HG02981 (cell line): ENCODE measurements around the gene C10orf67.
"Not testable (repeated sequence)": the region's sequence is repeated elsewhere in the genome, so short reads cannot be mapped to it uniquely, and the experiment has no call there.

Experiments
- ATAC-seq: cut with Tn5 transposase; IDR thresholded peaks from one replicate; pipeline ENCODE4 v1.9.1; 2021; ENCODE audit warnings: mild to moderate bottlenecking, moderate library complexity; ENCODE audit not compliant: unreplicated experiment

Gene C10orf67

DNA sequence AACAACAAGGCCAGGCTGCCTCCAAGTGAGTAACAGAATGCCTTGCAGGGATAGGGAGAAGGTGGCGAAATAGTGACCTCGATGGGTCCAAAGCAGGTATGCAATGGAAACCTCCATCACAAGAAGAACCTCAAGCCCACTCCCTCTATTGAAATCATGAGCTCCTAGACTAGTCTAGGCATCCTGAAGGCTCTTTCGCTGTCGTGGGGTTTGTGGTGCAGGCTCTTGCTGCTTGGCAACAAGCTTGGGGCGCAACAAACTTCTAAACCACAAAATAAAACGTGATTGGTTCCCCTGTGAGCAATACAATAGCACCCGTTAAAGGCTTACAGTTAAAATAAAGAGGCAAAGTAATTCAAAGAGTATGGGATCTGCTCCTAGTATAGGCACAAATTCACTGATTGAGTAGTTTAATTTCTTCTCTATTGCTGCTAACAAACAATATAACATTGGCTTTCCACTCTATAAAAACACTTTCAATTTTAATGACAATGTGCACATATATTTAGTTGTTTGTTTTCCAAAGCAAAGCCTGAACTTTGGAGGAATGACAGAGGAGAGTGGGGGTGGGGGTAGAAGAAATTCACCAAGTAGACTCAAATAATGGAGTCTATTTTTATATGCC is 64.1 kb downstream of the C10orf67 start:
- ATAC-seq = no peak

DNA sequence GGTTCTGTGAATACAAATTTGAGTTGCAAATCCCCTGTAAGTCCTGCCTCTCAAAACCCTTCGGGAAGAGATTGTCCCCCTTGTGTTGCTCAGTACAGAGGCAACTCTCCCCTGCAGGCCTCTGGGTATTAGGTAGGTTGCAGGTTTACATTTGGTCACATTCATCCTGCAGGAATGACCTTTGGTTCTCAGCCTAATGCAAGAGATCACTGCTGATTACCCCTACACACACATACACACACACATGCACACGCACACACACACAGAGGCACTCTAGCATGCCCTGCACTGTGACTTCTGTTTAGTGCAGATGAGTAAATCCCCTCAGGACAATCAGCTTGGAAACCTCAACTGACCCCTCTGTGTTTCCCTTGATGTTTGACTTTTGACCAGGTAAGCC is 69.2 kb downstream of the C10orf67 start:
- no peak for ATAC-seq

DNA sequence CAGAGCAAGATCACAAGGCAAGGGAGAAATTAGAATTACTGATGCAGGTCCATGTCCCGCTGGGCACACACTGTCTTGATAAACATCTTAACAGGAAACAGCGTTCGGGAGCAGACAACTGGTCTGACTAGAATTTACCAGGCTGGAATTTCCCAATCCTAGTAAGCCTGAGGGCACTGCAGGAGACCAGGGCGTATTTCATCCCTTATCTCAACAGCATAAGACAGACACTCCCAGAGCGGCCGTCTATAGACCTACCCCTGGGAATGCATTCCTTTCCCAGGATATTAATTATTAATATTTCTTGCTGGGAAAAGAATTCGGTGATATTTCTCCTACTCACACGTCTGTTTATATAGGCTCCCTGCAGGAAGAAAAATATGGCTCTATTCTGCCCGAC is 70.4 kb downstream of the C10orf67 start:
- ATAC-seq = not testable (repeated sequence)

DNA sequence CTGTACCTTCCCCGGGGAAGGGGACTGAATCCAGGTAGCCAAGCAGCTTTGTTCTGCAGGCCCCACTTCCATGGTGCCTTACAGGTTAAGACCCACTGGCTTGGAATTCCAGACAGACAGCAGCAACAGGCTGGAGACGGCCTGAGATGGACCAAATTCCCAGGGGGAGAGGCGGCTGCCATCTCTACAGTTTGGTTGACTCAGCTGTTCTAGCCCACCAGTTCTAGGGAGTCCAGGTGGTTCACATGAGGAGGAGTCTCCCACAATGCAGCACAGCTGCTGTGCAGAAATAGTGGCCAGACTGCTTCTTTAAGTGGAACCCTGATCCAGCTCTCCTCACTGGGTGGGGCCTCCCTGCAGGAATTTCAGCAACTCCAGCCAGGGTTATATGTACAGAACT is 74.1 kb downstream of the C10orf67 start:
- ATAC-seq = no peak

DNA sequence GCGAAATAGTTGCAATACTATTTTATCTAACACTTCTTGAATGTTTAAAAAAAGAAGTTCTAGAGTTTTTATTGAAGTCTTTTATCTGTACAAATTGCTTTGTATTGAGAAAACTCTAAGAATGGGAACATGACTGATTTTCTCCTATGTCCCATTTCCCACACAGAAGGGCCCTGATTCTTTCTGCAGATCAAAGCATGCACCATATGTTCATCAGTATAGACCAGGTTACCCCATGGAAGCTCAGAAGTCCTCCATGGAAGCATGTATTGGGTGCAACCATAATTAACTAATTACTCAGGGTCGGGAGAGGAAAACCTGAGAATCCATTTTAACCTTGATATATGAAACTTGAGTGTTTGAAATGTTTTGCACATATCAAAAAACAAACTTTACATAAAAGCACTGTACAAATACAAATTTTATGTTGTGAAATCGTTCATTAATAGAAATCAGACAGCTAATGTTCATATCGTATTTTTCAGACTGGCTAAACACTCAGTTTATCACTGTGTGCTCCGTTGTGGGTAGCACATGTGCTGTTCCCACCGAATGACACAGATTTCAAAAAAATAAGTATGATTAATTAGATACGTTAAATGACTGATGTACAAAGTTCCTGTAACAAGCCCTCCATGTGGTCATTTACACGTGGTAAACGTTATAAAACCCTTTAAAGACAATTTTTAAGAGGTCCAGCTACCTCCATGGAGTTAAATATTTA is 81.0 kb downstream of the C10orf67 start:
- ATAC-seq = no peak

DNA sequence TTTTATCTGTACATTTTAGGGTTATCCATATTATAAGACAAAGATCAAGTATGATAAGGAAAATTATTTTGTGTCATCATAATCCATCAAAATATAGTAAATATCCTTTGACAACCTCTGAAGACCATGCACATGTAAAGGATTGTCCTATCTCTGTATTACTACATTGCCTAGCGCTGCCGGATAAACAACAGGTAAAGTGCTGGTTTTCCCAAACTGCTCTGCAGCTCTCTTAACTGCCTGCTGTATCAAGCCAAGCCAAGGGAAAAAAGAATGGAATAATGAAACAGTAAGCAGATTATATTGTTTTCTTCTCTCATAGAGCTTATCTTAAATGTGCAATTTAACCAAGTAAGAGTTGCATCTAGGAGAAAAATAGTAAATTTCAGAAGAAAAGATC is 81.7 kb downstream of the C10orf67 start:
- ATAC-seq = no peak

DNA sequence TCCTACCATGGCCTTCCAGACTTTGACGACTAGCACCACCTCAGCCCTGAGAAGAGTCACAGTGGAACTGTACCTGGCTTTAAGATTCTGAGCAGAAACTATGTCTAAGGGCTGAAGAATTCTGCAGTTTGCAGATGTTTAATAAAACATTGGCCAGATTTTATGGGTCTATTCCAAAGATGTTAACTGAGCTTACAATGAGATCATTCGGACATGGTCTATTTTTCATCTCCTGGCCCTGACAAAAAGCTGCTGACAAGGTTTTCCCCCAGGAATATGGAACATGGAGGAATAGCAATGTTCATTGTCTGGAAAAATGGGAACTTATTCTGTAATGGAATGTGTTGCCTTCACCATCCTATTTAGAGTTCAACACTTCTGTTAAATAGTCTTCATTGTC is 86.1 kb downstream of the C10orf67 start:
- no peak for ATAC-seq

DNA sequence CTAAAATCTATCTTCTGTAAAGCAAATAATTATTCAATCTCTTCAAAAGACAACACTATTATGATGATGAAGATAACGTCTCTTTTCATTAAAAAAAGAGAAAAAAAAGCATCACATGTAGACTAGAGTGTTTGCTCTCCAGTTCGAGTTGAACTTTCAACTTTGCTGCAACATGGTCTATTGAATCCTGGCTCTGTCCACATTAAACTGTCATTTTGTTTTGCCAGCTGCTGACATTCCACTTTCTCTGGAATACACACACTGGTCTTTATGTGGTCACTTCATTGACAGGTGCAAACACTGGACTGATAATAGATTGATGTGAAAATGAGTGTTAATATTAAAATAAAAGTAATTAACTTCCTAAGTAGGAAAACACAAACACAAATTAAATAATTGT is 90.8 kb downstream of the C10orf67 start:
- ATAC-seq = no peak

DNA sequence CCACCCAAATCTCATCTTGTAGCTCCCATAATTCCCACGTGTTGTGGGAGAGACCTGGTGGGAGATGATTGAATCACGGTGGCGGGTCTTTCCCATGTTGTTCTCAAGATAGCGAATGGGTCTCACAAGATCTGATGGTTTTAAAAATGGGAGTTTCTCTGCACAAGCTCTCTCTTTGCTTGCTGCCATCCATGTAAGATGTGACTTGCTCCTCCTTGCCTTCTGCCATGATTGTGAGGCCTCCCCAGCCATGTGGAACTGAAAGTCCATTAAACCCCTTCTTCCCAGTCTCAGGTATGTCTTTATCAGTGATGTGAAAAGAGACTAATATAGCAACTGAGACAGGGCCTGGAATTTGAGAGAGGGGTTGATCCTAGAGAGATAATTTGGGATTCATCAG is 91.7 kb downstream of the C10orf67 start:
- not testable (repeated sequence) for ATAC-seq

DNA sequence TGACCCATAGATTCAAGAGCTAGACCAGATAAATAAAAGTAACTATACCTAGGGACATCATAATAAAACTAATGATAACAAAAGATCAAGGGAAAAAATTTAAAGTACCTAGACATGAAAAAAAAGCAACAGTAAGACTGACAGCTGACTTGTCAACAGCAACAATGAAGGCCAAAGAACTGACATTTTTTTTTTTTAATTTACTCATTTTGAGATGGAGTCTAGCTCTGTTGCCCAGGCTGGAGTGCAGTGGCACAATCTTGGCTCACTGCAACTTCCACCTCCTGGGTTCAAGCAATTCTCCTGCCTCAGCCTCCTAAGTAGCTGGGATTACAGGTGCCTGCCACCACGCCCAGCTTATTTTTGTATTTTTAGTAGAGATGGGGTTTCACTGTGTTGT is 102.8 kb downstream of the C10orf67 start:
- not testable (repeated sequence) for ATAC-seq

DNA sequence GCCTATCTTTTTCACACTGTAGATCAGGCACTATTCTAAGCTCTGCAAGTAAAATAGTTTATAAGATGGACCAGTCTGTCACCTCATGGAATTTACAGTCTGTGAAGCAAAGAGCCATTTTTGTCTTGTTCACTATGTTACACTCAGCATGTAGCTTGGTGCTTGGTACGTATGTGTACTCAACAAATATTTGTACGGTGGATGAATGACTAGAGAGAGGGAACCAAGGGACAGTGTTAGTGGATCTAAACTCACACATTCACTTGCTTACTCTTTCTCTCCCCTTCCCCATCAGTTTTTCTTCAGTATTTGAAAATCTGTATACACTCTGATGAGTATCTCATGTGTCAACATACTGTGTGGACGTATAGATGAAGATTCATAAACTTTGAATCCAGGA is 106.6 kb downstream of the C10orf67 start:
- ATAC-seq = no peak

DNA sequence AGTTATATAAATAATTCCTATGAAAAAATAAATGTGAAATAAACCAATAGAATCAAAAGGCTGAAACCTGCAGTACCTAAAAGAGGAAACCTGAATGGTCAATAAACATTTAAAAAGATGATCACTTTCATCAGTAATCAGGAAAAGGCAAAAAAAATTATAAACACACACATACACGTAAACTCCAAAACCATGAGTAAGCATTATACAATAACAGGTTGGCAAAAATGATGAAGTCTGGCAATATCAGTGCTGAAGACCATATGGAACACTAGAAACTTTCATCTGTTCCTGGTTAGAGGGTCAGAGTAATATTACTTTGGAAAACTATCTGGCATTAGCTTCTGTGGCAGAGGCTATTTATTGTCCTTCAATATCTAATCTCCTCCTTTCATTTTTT is 114.0 kb downstream of the C10orf67 start:
- no peak for ATAC-seq

DNA sequence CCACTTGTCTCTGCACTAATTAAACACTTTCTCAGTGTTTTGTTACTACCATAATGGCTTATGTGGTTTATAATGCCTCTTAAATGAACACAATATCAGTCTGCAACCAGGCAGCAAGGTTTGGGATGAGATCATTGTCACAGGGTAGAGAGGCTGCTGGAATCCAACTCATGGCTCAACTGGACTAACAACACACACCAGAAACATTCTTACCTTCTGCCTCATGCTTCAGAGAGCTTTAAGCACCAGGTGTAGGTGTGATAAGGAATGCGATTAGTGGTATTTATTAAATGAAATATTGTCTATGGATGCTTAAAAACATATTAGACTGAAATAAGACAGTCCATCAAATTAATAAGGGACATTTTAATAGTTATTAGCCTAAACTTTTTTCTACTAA is 127.1 kb downstream of the C10orf67 start:
- ATAC-seq = no peak

DNA sequence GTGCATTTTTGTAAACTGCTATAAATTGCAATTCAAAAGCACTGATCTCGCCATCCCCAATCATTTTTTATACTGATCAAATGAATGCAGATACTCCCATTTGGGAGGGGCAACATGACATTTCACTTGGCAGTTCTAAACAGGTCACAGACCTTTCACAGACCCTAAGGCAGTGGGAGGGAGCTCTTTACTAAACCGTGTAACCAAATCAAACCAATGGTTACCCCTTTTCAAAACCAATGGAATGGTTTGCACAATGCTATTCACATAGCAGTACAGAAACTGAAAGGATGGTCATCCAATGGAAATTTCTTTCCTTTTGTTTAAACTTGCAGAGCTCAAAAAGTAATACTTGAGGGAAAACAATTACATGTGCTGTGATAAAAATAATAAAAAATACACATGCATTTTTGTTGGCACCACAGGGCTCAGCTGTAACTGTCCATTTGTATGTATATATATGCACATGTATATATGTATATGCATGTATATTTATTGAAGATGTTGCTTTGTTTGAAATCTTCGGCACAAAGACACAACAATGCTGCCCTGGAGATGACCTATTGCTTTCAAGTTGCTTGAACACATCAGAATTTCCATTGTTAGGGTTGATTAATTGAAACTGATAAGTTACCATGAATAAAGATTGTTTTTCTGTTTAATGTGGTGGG is 138.5 kb downstream of the C10orf67 start:
- no peak for ATAC-seq

DNA sequence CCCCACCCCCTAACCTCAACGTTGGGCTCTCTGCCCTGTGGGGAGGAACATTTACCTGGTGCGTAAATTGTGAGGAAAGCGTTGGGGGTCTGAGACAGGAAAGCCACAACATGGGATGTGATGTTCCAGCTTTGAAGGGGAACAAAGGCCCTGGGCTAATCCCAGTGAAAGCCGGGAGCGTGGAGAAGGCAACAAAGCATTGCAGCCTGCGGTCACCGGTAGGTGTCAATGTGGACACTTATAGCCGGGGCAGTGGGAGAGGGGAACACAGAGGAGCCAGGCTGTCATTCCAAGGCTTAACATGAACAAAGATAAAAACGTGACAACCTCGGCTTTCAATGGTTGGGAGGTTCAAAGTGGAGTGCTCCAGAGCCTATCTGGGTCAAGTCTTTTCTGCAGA is 139.8 kb downstream of the C10orf67 start:
- ATAC-seq = no peak

DNA sequence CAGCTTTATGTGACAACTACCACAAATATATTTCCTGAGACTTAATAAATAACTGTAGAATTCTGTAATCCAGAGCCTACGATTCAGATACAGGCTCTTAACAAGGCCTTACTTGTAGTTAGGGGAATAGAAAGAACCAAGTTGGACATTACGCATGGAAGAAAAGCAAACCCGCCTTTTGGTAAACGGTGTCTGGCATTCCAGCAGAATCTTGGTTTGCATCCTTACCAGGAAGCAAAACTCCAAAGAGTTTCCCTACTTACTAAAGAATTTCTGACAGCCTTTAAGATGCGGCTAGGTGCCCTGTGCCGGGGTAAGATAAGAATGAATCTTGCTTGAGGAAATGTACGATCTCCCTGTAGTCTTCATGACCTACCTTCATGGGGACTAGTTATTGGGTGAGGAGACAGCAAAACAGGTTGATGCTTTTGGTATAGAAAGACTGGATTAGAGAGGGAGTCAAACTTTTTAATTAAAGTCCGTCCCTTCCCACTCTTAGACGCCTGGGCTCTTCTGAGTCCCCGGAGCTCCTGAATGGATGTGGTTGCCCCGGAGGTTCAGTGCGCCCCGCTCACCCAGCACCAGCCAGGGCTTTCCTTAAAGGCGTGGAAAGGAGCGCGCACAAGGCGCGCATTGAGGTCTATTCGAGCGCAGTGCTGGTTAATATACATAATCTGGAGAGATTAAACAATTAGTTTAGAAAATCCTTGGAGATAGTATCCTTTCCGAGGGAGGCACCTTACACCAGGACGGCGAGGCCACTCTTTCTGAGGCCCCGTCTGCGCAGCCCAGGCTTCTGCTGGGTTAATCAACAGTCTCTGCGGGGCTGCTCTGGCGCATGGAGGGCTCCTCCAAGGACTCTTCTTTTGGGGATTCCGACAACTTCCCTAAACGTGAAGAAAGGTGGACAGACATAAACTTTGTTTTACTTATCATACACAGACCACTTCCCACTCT is 140.9 kb downstream of the C10orf67 start:
- ATAC-seq = no peak

DNA sequence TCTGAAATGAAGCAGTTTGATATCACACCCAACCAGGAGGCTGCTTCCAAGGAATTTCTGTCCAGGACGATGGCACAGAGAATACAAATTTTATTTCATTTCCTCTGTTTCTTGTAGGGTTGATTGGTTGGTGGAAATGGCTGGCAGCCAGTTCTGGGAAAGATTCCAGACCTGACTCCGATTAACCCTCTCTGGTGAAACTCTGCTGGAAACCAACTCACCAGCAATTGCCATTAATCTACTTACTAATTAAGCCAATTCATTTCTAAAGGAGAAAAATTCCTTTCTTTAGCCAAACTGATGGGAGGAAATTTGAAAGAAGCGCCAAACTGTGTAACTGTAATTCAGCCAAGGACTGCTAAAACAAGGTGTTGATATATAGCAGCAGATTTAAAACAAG is 141.8 kb downstream of the C10orf67 start:
- no peak for ATAC-seq

DNA sequence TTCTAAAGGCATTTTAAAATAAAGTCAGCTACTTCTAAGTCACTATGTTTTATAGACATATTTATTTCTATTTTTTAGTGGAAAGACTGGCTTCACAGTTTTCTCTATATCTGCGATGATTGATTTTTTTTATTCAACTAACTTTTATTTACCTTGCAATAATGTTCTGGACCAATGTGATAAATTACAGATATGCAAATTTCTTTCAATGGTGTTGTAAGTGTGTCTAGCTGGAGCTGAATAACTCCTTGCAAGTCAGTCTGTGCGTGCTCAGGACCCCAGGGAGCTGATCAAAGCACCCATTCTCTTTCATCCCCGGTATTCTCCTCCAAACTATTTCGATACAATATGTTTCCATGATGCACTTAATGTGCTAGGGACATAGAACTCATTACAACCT is 142.8 kb downstream of the C10orf67 start:
- no peak for ATAC-seq

DNA sequence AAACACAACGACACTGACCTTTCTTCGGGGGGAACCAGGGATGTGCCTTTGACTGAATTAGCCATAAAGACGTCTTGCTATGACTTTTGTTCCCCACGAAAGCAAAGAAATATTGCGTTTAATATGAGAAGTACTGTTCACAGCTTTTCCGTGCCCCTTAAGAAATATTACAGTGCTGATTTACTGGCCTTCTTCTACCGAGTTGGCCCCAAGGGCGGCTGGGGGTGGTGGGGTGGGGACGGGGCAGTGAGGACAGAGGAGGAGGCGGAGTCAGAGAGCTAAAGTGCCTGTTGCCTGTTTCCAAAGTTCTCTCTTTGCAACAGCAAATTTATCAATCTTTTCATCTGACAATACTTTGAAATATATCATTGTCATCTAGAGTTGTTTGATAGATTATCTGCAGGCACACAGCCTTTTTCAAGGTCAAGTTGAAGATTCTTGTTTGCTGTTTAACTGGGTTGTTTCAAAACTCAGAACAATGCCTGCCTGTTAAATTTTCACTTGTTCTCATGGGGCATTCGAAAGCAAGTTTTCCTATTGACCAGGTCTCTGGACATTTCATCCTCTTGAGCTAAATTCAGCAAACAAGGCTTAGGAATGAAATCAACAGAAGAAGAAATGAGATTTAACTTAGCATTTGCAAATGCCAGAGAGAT is 143.5 kb downstream of the C10orf67 start:
- no peak for ATAC-seq

DNA sequence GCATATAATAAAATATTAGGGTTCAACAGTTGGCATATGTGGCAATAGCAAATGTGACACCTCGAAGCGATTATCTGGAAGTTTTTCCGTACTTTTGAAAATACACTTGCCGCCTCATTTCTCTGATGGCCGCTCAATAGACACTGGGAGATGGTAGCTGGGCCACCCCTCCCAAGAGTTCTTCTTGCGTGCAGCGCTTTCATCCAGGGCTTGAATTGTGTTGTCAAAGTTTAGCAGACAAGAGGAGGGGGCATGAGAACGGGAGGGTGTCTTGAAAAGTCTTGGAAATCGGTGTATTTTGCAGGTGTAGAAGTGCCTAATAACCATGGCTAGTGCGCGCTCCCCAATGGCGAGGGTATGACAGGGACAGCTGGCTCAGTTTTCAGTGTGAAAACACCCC is 144.0 kb downstream of the C10orf67 start:
- no peak for ATAC-seq
